Mesodermal cell (in vitro differentiated cells): ENCODE data around the gene PLPP6. TPM values are rescaled to one million over a fixed set of nuclear protein-coding genes. Genes with fewer than 3 reads are reported as not detected.

Source experiments
- H3K27ac ChIP-seq: 2 replicates; pipeline ENCODE4 v1.7.0; 2013; ENCODE audit warnings: mild to moderate bottlenecking, low read depth, low read length, moderate library complexity; ENCODE audit not compliant: severe bottlenecking
- H3K36me3 ChIP-seq: 2 replicates; pipeline ENCODE4 v1.7.1; 2013; ENCODE audit warnings: mild to moderate bottlenecking, low read length, moderate library complexity; ENCODE audit not compliant: control insufficient read depth, insufficient read depth
- H3K4me1 ChIP-seq: one replicate; pipeline ENCODE4 v1.7.1; 2013; ENCODE audit warnings: mild to moderate bottlenecking, low read length; ENCODE audit not compliant: insufficient read depth, control insufficient read depth, poor library complexity, severe bottlenecking
- H3K4me3 ChIP-seq: 2 replicates; pipeline ENCODE4 v1.7.0; 2013; ENCODE audit warnings: low read length, control low read depth, mild to moderate bottlenecking; ENCODE audit not compliant: insufficient read depth, poor library complexity, severe bottlenecking; ENCODE audit errors: extremely low read depth
- H3K9me3 ChIP-seq: 2 replicates; pipeline ENCODE4 v1.7.1; 2013; ENCODE audit warnings: mild to moderate bottlenecking, low read length, moderate library complexity; ENCODE audit not compliant: control insufficient read depth
- WGBS, 2 experiments: methylation state at CpG; one replicate each; pipeline ENCODE4 v1.1.5; 2013; ENCODE audit warnings: missing lambda C conversion rate in 2 of 2; ENCODE audit not compliant: insufficient coverage in 2 of 2; 5-methylcytosine and 5-hydroxymethylcytosine counted together
- polyA plus RNA-seq, 2 experiments: library from polyadenylated mRNA; stranded (reverse); fragments of 50-300 nt; gene quantifications; one replicate each; pipeline ENCODE4 v1.2.3, GENCODE V29; 2013

Gene PLPP6
- polyA plus RNA-seq (2013, experiment 1 of 2), result 7.0 TPM
- polyA plus RNA-seq (2013, experiment 2 of 2), result 8.8 TPM

- H3K27ac ChIP-seq, result peak within 1 kb of the TSS; percentile 29
- peaks cover 24% of the 10 kb centered on the region for H3K4me1 ChIP-seq
- 2 to 3% methylated on average over 60 to 63 of the region's 70 CpGs for WGBS, 2 experiments
- no peaks in the 10 kb centered on the region for H3K36me3 ChIP-seq
- no peaks in the 10 kb centered on the region for H3K9me3 ChIP-seq
- peak within 1 kb of the TSS; percentile 70 for H3K4me3 ChIP-seq
These were observed at the start of gene PLPP6 for GRCh38 chr9:4662108-4662988. Gene PLPP6 (plus strand): TSS chr9:4662294. CDS start chr9:4662376, 82 bp downstream.

GRCh38 chr9:4614627-4615026 is 47.5 kb upstream of the PLPP6 start:
- Histone ChIP-seq H3K36me3 (no peaks in the 10 kb centered on the region), H3K9me3 (no peaks in the 10 kb centered on the region), H3K27ac (no peak overlapping the region), H3K4me3 (no peak overlapping the region), H3K4me1 (peaks cover 8% of the 10 kb centered on the region)
- 80 to 100% methylated on average over 1 of the region's 1 CpG for WGBS, 2 experiments

GRCh38 chr9:4615251-4615650 is 46.8 kb upstream of the PLPP6 start:
- Histone ChIP-seq H3K4me1 (peaks cover 8% of the 10 kb centered on the region), H3K9me3 (no peaks in the 10 kb centered on the region), H3K4me3 (no peak overlapping the region), H3K36me3 (no peaks in the 10 kb centered on the region), H3K27ac (no peak overlapping the region)
- 67 to 70% methylated on average over 1 to 4 of the region's 4 CpGs for WGBS, 2 experiments

GRCh38 chr9:4615778-4616177 is 46.3 kb upstream of the PLPP6 start:
- H3K27ac ChIP-seq, result no peak overlapping the region
- no peak overlapping the region for H3K4me3 ChIP-seq
- 97 to 100% methylated on average over 2 to 5 of the region's 5 CpGs for WGBS, 2 experiments
- peaks cover 8% of the 10 kb centered on the region for H3K4me1 ChIP-seq
- no peaks in the 10 kb centered on the region for H3K36me3 ChIP-seq
- H3K9me3 ChIP-seq, result no peaks in the 10 kb centered on the region

GRCh38 chr9:4617752-4618151 is 44.3 kb upstream of the PLPP6 start:
- H3K9me3 ChIP-seq, result no peaks in the 10 kb centered on the region
- H3K36me3 ChIP-seq, result no peaks in the 10 kb centered on the region
- H3K4me1 ChIP-seq, result peaks cover 11% of the 10 kb centered on the region
- no peak overlapping the region for H3K27ac ChIP-seq
- WGBS, 2 experiments, result 31 to 56% methylated on average over 2 of the region's 3 CpGs
- H3K4me3 ChIP-seq, result no peak overlapping the region

- Histone ChIP-seq H3K4me3 (no peak overlapping the region), H3K9me3 (no peaks in the 10 kb centered on the region), H3K36me3 (no peaks in the 10 kb centered on the region), H3K27ac (no peak overlapping the region), H3K4me1 (peaks cover 11% of the 10 kb centered on the region)
- WGBS, 2 experiments, result no CpG with 5 or more reads among the region's 2 CpGs
These were observed 43.4 kb upstream of the PLPP6 start for GRCh38 chr9:4618700-4619099.

- 72 to 94% methylated on average over 3 of the region's 3 CpGs for WGBS, 2 experiments
- Histone ChIP-seq H3K4me3 (no peak overlapping the region), H3K27ac (no peak overlapping the region), H3K4me1 (peaks cover 11% of the 10 kb centered on the region), H3K36me3 (no peaks in the 10 kb centered on the region), H3K9me3 (no peaks in the 10 kb centered on the region)
These were observed 41.9 kb upstream of the PLPP6 start for GRCh38 chr9:4620057-4620765.

- 57 to 73% methylated on average over 2 of the region's 2 CpGs for WGBS, 2 experiments
These were observed 41.1 kb upstream of the PLPP6 start for GRCh38 chr9:4620881-4621555.

GRCh38 chr9:4622016-4622415 is 40.1 kb upstream of the PLPP6 start:
- Histone ChIP-seq H3K4me1 (peaks cover 11% of the 10 kb centered on the region), H3K4me3 (no peak overlapping the region), H3K36me3 (no peaks in the 10 kb centered on the region), H3K27ac (no peak overlapping the region), H3K9me3 (no peaks in the 10 kb centered on the region)
- WGBS, 2 experiments, result 74 to 82% methylated on average over 10 of the region's 10 CpGs

More at GRCh38 chr9:4620881-4621555, 41.1 kb upstream of the PLPP6 start:
- Histone ChIP-seq H3K9me3 (no peaks in the 10 kb centered on the region), H3K36me3 (no peaks in the 10 kb centered on the region), H3K4me3 (no peak overlapping the region), H3K27ac (no peak overlapping the region), H3K4me1 (peaks cover 11% of the 10 kb centered on the region)

GRCh38 chr9:4630836-4631235 is 31.3 kb upstream of the PLPP6 start:
- no peak overlapping the region for H3K4me3 ChIP-seq
- H3K27ac ChIP-seq, result no peak overlapping the region
- 17 to 20% methylated on average over 1 of the region's 2 CpGs for WGBS, 2 experiments
- H3K36me3 ChIP-seq, result no peaks in the 10 kb centered on the region
- no peaks in the 10 kb centered on the region for H3K9me3 ChIP-seq
- H3K4me1 ChIP-seq, result no peaks in the 10 kb centered on the region
